Panc1 (cell line): ENCODE data around the gene HRH2.

Experiments used
- TCF7L2 ChIP-seq: IDR thresholded peaks from 2 replicates; pipeline ENCODE4 v1.6.1; 2011; ENCODE audit warnings: mild to moderate bottlenecking, low read depth, low read length, inconsistent platforms
- TF ChIP-seq, protein P1 (sequence below): fragments of 450-650 bp; IDR thresholded peaks from 2 replicates; pipeline ENCODE4 v1.5.1; 2017; ENCODE audit warnings: mild to moderate bottlenecking

DNA sequence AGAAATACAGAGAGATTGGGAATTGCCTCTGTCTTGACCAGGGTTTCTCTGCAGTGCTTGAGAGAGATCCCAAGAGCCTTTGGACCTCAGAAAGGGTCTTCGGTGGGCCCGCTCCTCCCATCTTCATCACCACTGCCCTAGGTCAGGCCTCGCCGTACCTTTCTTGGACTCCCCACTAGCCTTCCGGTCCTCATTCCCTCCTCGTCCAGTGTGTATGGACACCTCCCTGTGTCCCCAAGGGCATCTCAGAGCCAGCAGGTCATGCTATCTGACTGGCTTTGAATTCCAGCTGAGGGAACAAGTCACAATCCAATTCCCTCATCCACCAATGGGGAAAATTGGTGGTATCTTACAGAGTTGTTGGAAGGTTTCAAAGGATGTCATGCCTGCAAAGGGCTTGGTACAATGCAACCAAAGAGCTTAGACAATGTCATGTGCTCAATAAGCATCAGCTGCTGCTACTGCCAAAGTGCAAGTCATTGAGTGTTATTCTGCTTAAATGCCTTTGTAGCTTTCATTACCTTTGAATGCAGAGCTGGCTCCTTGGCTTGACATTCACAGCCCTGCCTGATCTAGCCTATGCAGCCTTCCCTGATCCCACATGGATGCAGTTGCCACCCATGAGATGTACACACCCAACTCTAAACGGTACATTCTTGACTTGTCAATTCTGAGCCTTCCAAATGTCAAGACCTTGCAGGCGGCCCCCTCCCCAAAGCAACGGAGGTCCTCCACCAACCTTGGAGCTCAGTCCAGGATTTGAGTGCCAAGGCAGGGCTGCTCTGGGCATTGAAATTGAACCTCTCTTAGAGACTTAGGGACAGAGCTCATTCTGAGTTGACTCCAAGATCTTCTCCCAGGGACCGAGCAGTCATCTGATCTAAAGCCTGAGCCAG, 58.0 kb downstream of the HRH2 start:
- TF ChIP-seq, protein P1, sequence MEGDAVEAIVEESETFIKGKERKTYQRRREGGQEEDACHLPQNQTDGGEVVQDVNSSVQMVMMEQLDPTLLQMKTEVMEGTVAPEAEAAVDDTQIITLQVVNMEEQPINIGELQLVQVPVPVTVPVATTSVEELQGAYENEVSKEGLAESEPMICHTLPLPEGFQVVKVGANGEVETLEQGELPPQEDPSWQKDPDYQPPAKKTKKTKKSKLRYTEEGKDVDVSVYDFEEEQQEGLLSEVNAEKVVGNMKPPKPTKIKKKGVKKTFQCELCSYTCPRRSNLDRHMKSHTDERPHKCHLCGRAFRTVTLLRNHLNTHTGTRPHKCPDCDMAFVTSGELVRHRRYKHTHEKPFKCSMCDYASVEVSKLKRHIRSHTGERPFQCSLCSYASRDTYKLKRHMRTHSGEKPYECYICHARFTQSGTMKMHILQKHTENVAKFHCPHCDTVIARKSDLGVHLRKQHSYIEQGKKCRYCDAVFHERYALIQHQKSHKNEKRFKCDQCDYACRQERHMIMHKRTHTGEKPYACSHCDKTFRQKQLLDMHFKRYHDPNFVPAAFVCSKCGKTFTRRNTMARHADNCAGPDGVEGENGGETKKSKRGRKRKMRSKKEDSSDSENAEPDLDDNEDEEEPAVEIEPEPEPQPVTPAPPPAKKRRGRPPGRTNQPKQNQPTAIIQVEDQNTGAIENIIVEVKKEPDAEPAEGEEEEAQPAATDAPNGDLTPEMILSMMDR, result no peak
- TF ChIP-seq TCF7L2, result no peak
